ENCODE data around the gene TENM4.

The TENM4 gene

DNA sequence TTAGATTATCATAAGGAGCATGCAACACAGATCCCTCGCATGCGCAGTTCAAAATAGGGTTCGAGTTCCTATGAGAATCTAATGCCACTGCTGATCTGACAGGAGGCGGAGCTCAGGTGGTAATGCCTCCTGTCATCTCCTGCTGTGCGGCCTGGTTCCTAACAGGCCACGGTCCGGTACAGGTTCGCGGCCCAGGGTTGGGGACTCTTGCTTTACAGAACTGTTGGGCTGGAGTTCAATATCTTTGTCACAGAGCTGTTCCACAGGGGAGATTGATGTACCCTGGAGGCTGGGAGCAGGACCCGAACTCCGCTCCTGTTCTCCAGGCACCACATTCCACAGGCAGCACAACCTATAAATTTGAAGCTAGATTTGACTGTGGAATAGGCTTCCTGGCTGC, 508.1 kb downstream of the TENM4 start:
- H3K4me1 ChIP-seq (ENCODE audit: insufficient read depth, low read length) = no peaks in the 10 kb centered on the region
- ATAC-seq (ENCODE audit: insufficient read depth, low read depth) (no peak), DNase-seq (no peak)
- H3K27me3 ChIP-seq (ENCODE audit: insufficient read depth, low read length, poor library complexity) = peaks cover 19% of the 10 kb centered on the region
- H2AFZ ChIP-seq (ENCODE audit: low read depth, low read length) = no peak overlapping the region
- H3K9me3 ChIP-seq (ENCODE audit: insufficient read depth, low read length, severe bottlenecking) = no peaks in the 10 kb centered on the region
- no peak for TF ChIP-seq EZH2 (IDR thresholded peaks at IDR 0.05; ENCODE audit: borderline replicate concordance, low read depth, low read length, severe bottlenecking)
- TF ChIP-seq, protein P1, sequence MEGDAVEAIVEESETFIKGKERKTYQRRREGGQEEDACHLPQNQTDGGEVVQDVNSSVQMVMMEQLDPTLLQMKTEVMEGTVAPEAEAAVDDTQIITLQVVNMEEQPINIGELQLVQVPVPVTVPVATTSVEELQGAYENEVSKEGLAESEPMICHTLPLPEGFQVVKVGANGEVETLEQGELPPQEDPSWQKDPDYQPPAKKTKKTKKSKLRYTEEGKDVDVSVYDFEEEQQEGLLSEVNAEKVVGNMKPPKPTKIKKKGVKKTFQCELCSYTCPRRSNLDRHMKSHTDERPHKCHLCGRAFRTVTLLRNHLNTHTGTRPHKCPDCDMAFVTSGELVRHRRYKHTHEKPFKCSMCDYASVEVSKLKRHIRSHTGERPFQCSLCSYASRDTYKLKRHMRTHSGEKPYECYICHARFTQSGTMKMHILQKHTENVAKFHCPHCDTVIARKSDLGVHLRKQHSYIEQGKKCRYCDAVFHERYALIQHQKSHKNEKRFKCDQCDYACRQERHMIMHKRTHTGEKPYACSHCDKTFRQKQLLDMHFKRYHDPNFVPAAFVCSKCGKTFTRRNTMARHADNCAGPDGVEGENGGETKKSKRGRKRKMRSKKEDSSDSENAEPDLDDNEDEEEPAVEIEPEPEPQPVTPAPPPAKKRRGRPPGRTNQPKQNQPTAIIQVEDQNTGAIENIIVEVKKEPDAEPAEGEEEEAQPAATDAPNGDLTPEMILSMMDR (IDR thresholded peaks at IDR 0.05; ENCODE audit: borderline replicate concordance, extremely low read depth, low read length, poor library complexity, severe bottlenecking) = no peak
- no peak overlapping the region for H3K9ac ChIP-seq (ENCODE audit: low read depth, low read length)
- no peaks in the 10 kb centered on the region for H3K36me3 ChIP-seq (ENCODE audit: insufficient read depth, low read length)
- H3K4me3 ChIP-seq (ENCODE audit: low read depth in 1 of 2, low read length in 2 of 2) = no peak overlapping the region
- no peak overlapping the region for H3K4me2 ChIP-seq (ENCODE audit: insufficient read depth, low read length)
- H3K27ac ChIP-seq (ENCODE audit: low read length) = no peak overlapping the region
- no peaks in the 10 kb centered on the region; the same call in 1 of the 2 replicates for H4K20me1 ChIP-seq (ENCODE audit: insufficient read depth, low read length)
- H3K79me2 ChIP-seq (ENCODE audit: insufficient read depth, low read length) = no peaks in the 10 kb centered on the region

DNA sequence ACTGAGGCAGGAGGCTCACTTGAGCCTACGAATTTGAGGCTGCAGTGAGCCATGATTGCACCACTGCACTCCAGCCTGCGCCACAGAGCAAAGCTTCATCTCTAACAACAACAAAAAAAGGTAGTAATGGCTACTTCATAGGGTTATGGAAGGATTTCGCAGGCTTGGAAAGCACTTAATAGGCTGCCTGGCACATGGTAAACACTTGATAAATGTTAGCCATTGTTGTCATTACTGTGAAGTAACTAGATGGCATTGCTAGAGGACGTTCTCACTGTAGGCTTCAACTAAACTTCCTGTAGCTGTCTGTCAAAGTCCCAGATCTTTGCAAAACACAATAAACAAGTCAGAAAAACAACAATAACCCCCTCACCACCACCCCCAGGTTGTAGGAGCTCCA, 508.9 kb downstream of the TENM4 start:
- no peak overlapping the region for H2AFZ ChIP-seq (ENCODE audit: low read depth, low read length)
- H3K9me3 ChIP-seq (ENCODE audit: insufficient read depth, low read length, severe bottlenecking) = no peaks in the 10 kb centered on the region
- no peaks in the 10 kb centered on the region for H3K36me3 ChIP-seq (ENCODE audit: insufficient read depth, low read length)
- H3K4me1 ChIP-seq (ENCODE audit: insufficient read depth, low read length) = no peaks in the 10 kb centered on the region
- no peaks in the 10 kb centered on the region for H3K79me2 ChIP-seq (ENCODE audit: insufficient read depth, low read length)
- no peak for ATAC-seq (ENCODE audit: insufficient read depth, low read depth)
- H3K27me3 ChIP-seq (ENCODE audit: insufficient read depth, low read length, poor library complexity) = peaks cover 22% of the 10 kb centered on the region
- no peak overlapping the region for H3K9ac ChIP-seq (ENCODE audit: low read depth, low read length)
- H3K27ac ChIP-seq (ENCODE audit: low read length) = no peak overlapping the region
- no peak overlapping the region for H3K4me3 ChIP-seq (ENCODE audit: low read depth in 1 of 2, low read length in 2 of 2)
- no peak overlapping the region for H3K4me2 ChIP-seq (ENCODE audit: insufficient read depth, low read length)
- TF ChIP-seq EZH2 (IDR thresholded peaks at IDR 0.05; ENCODE audit: borderline replicate concordance, low read depth, low read length, severe bottlenecking) = no peak
- TF ChIP-seq, protein P1 (IDR thresholded peaks at IDR 0.05; ENCODE audit: borderline replicate concordance, extremely low read depth, low read length, poor library complexity, severe bottlenecking) = no peak
- no peaks in the 10 kb centered on the region; the same call in 1 of the 2 replicates for H4K20me1 ChIP-seq (ENCODE audit: insufficient read depth, low read length)
- no peak for DNase-seq

DNA sequence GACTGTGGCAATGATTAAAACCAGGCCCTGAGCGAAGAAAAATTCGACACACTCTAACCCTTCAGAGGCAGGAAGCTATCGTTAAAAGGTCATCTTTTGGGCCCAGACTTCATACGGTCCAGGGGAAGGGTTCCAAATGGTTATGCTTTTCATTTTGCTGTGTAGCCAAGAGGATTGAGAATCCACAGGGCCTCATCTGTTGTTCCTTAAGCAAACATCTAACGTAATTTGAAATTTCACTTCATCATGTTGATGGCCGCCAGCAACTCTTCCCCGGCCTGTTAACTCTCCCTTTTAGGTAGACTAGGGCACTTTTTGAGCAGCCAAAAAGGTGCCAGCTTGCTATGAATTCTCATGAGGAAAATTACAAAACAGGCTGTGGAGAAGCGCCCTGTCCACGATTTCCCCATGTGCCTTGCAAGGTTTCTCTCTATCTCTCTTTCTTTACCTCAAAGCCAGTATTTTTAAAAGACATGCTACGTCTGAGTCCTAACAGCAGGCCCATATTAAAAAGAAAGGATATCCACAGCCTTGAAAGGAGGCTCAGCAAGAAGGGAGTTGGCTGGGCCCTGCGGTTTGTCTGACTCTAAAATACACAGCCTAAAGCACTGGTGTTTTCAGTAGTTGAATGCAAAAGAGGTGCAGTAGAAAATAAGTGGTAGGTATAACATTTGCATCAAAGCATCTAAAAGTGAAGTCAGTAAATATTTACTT, 509.9 kb downstream of the TENM4 start:
- ATAC-seq (ENCODE audit: insufficient read depth, low read depth) (no peak), DNase-seq (no peak)
- H3K9me3 ChIP-seq (ENCODE audit: insufficient read depth, low read length, severe bottlenecking) = no peaks in the 10 kb centered on the region
- H3K4me3 ChIP-seq (ENCODE audit: low read depth in 1 of 2, low read length in 2 of 2) = no peak overlapping the region
- no peak overlapping the region for H3K27ac ChIP-seq (ENCODE audit: low read length)
- no peaks in the 10 kb centered on the region for H3K36me3 ChIP-seq (ENCODE audit: insufficient read depth, low read length)
- H3K79me2 ChIP-seq (ENCODE audit: insufficient read depth, low read length) = no peaks in the 10 kb centered on the region
- no peak overlapping the region for H3K4me2 ChIP-seq (ENCODE audit: insufficient read depth, low read length)
- no peak overlapping the region for H2AFZ ChIP-seq (ENCODE audit: low read depth, low read length)
- TF ChIP-seq, protein P1 (IDR thresholded peaks at IDR 0.05; ENCODE audit: borderline replicate concordance, extremely low read depth, low read length, poor library complexity, severe bottlenecking) = no peak
- no peak for TF ChIP-seq EZH2 (IDR thresholded peaks at IDR 0.05; ENCODE audit: borderline replicate concordance, low read depth, low read length, severe bottlenecking)
- no peaks in the 10 kb centered on the region for H3K4me1 ChIP-seq (ENCODE audit: insufficient read depth, low read length)
- no peak overlapping the region for H3K9ac ChIP-seq (ENCODE audit: low read depth, low read length)
- H4K20me1 ChIP-seq (ENCODE audit: insufficient read depth, low read length) = no peaks in the 10 kb centered on the region; the same call in 1 of the 2 replicates
- H3K27me3 ChIP-seq (ENCODE audit: insufficient read depth, low read length, poor library complexity) = peaks cover 16% of the 10 kb centered on the region

All from DND-41 (cell line).